OCI-LY1 (cell line): ENCODE data around the gene RAB11FIP3.
"Not testable (repeated sequence)": the region's sequence is repeated elsewhere in the genome, so short reads cannot be mapped to it uniquely, and the experiment has no call there.

ENCODE experiments used
- EZH2 ChIP-seq: fragments of 200-600 bp; sonication (generic), shearing (Covaris generic); IDR thresholded peaks from 2 replicates; pipeline ENCODE4 v1.8.0; 2017; ENCODE audit warnings: borderline replicate concordance, mixed run types, mild to moderate bottlenecking, antibody characterized with exemption, low read length, moderate library complexity, mixed read lengths
- TF ChIP-seq, protein P1 (sequence below): fragments of 200-600 bp; sonication (generic), shearing (Covaris generic); IDR thresholded peaks from 2 replicates; pipeline ENCODE4 v1.5.1; 2017; ENCODE audit warnings: mild to moderate bottlenecking, antibody characterized with exemption, low read length, moderate library complexity, mixed read lengths

DNA sequence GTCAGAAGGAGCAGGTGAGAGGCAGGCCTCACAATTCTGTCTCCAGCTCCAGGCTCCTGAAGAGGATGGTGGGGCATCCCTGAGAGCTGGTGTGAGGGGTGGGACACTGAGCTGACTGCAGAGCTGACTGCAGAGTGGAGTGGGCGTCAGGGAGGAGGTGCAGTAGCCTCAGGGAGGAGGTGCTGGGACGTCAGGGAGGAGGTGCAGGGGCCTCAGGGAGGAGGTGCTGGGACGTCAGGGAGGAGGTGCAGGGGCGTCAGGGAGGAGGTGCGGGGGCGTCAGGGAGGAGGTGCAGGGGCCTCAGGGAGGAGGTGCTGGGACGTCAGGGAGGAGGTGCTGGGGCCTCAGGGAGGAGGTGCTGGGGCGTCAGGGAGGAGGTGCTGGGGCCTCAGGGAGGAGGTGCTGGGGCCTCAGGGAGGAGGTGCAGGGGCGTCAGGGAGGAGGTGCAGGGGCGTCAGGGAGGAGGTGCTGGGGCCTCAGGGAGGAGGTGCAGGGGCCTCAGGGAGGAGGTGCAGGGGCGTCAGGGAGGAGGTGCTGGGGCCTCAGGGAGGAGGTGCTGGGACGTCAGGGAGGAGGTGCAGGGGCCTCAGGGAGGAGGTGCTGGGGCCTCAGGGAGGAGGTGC is 41.9 kb downstream of the RAB11FIP3 start:
- not testable (repeated sequence) for TF ChIP-seq EZH2
- TF ChIP-seq, protein P1, sequence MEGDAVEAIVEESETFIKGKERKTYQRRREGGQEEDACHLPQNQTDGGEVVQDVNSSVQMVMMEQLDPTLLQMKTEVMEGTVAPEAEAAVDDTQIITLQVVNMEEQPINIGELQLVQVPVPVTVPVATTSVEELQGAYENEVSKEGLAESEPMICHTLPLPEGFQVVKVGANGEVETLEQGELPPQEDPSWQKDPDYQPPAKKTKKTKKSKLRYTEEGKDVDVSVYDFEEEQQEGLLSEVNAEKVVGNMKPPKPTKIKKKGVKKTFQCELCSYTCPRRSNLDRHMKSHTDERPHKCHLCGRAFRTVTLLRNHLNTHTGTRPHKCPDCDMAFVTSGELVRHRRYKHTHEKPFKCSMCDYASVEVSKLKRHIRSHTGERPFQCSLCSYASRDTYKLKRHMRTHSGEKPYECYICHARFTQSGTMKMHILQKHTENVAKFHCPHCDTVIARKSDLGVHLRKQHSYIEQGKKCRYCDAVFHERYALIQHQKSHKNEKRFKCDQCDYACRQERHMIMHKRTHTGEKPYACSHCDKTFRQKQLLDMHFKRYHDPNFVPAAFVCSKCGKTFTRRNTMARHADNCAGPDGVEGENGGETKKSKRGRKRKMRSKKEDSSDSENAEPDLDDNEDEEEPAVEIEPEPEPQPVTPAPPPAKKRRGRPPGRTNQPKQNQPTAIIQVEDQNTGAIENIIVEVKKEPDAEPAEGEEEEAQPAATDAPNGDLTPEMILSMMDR, result not testable (repeated sequence)
